ENCODE results near the gene TFEC.
"Not testable (repeated sequence)": the region's sequence is repeated elsewhere in the genome, so short reads cannot be mapped to it uniquely, and the experiment has no call there.

Gene TFEC

DNA sequence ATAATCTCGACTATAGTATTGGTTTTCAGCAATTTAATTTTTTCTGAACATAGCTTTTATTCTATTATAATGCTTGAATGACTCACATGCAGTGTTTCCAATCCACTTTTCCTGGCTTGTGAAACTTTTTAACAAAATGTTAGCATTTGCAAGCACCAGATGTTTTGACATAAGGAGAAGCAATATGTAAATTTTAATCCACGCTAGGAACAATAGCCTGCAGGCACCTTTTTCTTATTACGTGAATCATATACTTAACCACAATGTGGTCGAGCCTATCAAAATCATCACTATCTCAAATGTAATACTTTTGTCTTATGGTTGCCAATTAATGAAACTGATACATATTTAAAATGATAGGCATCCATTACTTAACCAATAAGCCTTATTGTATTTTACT lies 97.1 kb downstream of the TFEC start:
- no peak for DNase-seq (ENCODE audit: low read depth)
- TF ChIP-seq, protein P1, sequence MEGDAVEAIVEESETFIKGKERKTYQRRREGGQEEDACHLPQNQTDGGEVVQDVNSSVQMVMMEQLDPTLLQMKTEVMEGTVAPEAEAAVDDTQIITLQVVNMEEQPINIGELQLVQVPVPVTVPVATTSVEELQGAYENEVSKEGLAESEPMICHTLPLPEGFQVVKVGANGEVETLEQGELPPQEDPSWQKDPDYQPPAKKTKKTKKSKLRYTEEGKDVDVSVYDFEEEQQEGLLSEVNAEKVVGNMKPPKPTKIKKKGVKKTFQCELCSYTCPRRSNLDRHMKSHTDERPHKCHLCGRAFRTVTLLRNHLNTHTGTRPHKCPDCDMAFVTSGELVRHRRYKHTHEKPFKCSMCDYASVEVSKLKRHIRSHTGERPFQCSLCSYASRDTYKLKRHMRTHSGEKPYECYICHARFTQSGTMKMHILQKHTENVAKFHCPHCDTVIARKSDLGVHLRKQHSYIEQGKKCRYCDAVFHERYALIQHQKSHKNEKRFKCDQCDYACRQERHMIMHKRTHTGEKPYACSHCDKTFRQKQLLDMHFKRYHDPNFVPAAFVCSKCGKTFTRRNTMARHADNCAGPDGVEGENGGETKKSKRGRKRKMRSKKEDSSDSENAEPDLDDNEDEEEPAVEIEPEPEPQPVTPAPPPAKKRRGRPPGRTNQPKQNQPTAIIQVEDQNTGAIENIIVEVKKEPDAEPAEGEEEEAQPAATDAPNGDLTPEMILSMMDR (conservative IDR thresholded peaks at IDR 0.05; ENCODE audit: low read length): no peak

DNA sequence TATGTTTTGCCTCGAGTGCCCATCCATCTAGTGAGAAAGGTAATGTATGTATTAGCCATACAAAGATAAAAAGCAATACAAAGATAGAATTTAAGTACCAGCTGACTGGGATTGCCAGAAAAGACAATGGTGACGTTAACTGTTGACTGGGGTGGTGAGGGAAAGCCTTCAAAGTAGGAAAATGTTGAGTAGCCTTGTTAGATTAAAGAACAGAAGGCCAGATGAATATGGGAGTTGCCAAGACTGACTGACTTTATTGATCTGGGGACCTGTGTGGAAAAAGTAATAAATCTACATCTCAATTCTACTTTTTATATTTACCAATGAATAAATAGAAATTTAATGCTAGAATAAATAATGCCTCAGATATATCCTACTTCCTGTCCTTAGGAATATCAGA lies 97.7 kb downstream of the TFEC start:
- no peak overlapping the region for H3K4me3 ChIP-seq (ENCODE audit: low read length)
- TF ChIP-seq, protein P1 (conservative IDR thresholded peaks at IDR 0.05; ENCODE audit: low read length): no peak
- DNase-seq (ENCODE audit: low read depth): no peak

More for the DNA sequence above, 97.1 kb downstream of the TFEC start:
- H3K4me3 ChIP-seq (ENCODE audit: low read length): no peak overlapping the region

DNA sequence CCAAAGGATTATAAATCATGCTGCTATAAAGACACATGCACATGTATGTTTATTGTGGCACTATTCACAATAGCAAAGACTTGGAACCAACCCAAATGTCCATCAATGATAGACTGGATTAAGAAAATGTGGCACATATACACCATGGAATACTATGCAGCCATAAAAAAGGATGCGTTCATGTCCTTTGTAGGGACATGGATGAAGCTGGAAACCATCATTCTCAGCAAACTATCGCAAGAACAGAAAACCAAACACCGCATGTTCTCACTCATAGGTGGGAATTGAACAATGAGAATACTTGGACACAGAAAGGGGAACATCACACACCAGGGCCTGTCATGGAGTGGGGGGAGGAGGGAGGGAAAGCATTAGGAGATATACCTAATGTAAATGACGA lies 100.4 kb downstream of the TFEC start:
- not testable (repeated sequence) for DNase-seq (ENCODE audit: low read depth); H3K4me3 ChIP-seq (ENCODE audit: low read length)

DNA sequence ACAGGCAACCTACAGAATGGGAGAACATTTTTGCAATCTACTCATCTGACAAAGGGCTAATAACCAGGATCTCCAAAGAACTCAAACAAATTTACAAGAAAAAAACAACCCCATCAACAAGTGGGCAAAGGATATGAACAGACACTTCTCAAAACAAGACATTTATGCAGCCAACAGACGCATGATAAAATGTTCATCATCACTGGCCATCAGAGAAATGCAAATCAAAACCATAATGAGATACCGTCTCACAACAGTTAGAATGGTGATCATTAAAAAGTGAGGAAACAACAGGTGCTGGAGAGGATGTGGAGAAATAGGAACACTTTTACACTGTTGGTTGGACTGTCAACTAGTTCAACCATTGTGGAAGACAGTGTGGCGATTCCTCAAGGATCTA lies 100.8 kb downstream of the TFEC start:
- not testable (repeated sequence) for DNase-seq (ENCODE audit: low read depth); H3K4me3 ChIP-seq (ENCODE audit: low read length)

DNA sequence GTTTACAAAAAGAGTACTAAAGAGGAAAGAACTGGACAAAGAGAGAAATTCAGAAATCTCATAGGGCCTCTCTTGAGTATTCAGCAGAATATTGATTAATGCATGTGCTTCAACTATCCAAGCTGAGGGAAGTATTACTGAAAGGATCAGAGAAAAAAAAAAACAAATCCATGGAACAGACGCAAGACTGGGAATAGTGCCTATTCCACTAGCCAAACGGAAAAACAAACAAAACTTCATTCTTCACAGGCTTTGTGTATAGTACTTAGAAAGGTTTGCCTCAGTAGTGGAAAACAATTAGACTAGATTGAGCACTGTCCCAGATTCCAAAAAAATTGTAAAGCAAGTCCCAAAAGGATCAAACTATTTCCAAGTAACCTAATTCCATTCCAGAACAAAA lies 106.2 kb downstream of the TFEC start:
- no peak for DNase-seq (ENCODE audit: low read depth)
- no peak overlapping the region for H3K4me3 ChIP-seq (ENCODE audit: low read length)
- TF ChIP-seq, protein P1 (conservative IDR thresholded peaks at IDR 0.05; ENCODE audit: low read length): no peak

DNA sequence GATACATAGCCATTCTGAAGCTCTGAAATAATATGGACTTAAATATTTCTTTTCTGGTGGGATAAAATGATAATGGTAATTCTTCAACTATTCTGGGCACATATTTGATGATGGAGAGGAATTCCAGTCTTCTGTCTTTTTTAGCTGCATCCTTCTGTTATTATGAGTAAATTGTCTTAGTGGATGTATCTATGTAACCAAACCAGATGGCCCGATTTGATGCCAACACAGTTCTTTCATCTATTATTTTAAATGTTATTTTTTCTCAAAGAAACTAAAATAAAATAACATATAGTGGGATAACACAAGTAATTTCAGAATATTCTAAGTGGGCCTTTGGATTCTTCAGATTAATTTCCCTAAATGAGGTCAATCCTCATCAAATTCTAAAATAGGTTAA lies 110.2 kb downstream of the TFEC start:
- TF ChIP-seq, protein P1 (conservative IDR thresholded peaks at IDR 0.05; ENCODE audit: low read length): no peak
- no peak overlapping the region for H3K4me3 ChIP-seq (ENCODE audit: low read length)
- no peak for DNase-seq (ENCODE audit: low read depth)

DNA sequence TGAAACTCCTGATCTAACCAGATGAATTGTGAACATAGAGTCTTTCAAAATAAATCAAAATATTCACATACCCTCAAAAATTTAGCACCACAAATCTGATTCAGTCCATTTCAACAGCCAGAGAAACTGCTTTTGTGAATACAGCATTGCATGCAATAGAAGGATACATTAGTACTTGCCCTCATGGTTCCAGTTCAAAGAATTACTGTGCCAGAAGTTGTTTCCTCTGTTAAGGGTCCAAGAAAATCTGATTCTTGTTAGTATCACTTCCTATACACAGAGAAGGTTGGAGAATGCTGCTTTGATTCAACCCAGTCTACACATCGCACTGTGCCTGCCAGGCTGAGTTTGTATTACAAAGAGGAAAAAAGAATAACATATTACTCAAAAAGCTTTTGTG lies 115.6 kb downstream of the TFEC start:
- TF ChIP-seq, protein P1 (conservative IDR thresholded peaks at IDR 0.05; ENCODE audit: low read length): no peak
- DNase-seq (ENCODE audit: low read depth): no peak
- H3K4me3 ChIP-seq (ENCODE audit: low read length): no peak overlapping the region

DNA sequence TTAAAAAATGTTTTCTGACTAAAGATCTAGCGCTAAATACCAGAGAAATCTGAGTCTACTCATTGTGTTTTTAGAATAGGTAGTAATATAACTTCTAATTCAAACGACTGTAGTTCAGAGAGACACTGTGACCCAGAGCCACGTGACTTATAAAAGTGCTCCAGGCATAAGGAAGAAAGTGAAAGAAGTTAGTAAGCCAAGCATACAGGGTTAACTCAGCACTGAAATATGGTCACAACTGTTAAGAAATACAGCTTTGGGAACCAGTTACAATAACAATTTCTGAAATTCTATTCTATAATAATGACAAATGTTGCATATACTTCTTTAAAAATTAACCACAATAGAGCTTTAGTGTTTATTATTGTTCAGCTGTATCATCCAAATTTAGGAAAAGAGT lies 119.1 kb downstream of the TFEC start:
- H3K4me3 ChIP-seq (ENCODE audit: low read length): no peak overlapping the region
- no peak for DNase-seq (ENCODE audit: low read depth)
- TF ChIP-seq, protein P1 (conservative IDR thresholded peaks at IDR 0.05; ENCODE audit: low read length): no peak

All from AG10803 (cell line).